ENCODE results near the gene EPHX1.

GRCh38 chr1:225811622-225812487 is 1.9 kb downstream of the EPHX1 start:
- no peak for TF ChIP-seq POLR2A (IDR thresholded peaks at IDR 0.05; ENCODE audit: low read length)
- TF ChIP-seq GATA1 (IDR thresholded peaks at IDR 0.05; ENCODE audit: low read depth, low read length): no peak

Measured in erythroblast (primary cell).